ENCODE measurements around the gene CDKN2D. TPM values are rescaled to one million over a fixed set of nuclear protein-coding genes. Genes with fewer than 3 reads are reported as not detected.
A peak's percentile ranks its signal among the peaks of the same experiment; 100 is the strongest.

CDKN2D gene
- polyA plus RNA-seq, 1 experiment, result 3.9 TPM

DNA sequence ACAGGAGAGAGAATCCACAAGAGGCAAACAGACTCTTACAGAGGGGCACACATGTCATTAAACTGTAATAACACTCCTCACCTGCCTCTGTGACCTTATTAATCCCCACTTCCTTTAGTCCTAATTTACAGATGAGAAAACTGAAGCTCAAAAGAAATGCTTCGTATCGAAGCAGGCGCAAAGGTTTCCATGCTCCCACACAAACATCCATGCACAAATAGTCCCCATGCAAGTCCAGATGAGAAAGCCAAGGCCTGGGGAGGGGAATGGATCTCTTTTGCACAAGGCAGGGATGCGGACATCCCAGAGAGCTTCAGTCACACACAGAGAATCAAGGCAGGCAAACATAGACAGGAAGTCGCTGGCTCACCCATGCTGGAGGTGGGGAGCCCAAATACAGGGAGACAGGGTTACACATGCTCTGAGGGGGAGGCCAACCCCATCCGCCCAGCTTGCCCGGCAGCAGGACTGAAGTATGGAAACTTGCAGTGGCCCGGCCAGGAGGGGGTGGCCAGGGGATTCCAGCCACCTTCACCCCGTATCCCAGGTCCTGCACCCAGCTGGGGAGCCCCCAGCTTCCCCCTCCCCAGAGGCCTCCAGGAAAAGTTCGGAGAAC is 52.0 kb downstream of the CDKN2D start:
- Histone ChIP-seq H3K27me3 (ENCODE audit: control insufficient read depth, insufficient read depth, low read length) (peaks cover 56% of the 10 kb centered on the region), H3K9me3 (ENCODE audit: control insufficient read depth, insufficient read depth, low read length) (no peaks in the 10 kb centered on the region; the same call in 1 of the 2 replicates), H3K4me3 (ENCODE audit: low read depth, low read length) (peak overlapping the region; percentile 47), H3K27ac (ENCODE audit: low read depth, low read length) (no peak overlapping the region)
- DNase-seq (ENCODE audit: low read depth, low spot score), result no peak
- CTCF ChIA-PET, result no interaction called here
- TF ChIP-seq, protein P1, sequence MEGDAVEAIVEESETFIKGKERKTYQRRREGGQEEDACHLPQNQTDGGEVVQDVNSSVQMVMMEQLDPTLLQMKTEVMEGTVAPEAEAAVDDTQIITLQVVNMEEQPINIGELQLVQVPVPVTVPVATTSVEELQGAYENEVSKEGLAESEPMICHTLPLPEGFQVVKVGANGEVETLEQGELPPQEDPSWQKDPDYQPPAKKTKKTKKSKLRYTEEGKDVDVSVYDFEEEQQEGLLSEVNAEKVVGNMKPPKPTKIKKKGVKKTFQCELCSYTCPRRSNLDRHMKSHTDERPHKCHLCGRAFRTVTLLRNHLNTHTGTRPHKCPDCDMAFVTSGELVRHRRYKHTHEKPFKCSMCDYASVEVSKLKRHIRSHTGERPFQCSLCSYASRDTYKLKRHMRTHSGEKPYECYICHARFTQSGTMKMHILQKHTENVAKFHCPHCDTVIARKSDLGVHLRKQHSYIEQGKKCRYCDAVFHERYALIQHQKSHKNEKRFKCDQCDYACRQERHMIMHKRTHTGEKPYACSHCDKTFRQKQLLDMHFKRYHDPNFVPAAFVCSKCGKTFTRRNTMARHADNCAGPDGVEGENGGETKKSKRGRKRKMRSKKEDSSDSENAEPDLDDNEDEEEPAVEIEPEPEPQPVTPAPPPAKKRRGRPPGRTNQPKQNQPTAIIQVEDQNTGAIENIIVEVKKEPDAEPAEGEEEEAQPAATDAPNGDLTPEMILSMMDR (IDR thresholded peaks at IDR 0.05; ENCODE audit: low read depth, low read length), result no peak
- POLR2A ChIA-PET, result interaction anchor here (0.7 kb wide), 1 partner anchor 858 kb away, joined by 4 read pairs; the partner anchor contains the start of gene SWSAP1

Small RNAs within 50 kb of the gene (small RNA-seq; reads per million reads assigned to genes)
- not detected for gene MIR1238 (ENCODE audit: insufficient read length, low read depth)
- gene RNU7-140P (ENCODE audit: insufficient read length, low read depth), result not detected

Other genes with a start within 250 kb of the CDKN2D start
- 2.2 and 4.1 TPM in 2 replicates for gene RAVER1, start 235.4 kb downstream of the CDKN2D start, polyA plus RNA-seq (2011; rRNA removed)
- gene ICAM3, start 229.4 kb downstream of the CDKN2D start, polyA plus RNA-seq (2011; rRNA removed), result 6.7 and 10.1 TPM in 2 replicates
- gene TYK2, start 188.4 kb downstream of the CDKN2D start, polyA plus RNA-seq (2011; rRNA removed), result 29.1 and 52.8 TPM in 2 replicates
- gene CDC37, start 165.4 kb downstream of the CDKN2D start, polyA plus RNA-seq (2011; rRNA removed), result 268 and 340 TPM in 2 replicates
- gene PDE4A, start 148.4 kb downstream of the CDKN2D start, polyA plus RNA-seq (2011; rRNA removed), result 2.9 and 5.1 TPM in 2 replicates
- gene KEAP1, start 65.6 kb downstream of the CDKN2D start, polyA plus RNA-seq (2011; rRNA removed), result 46.7 and 64.3 TPM in 2 replicates
- gene S1PR5, start 51.5 kb downstream of the CDKN2D start, polyA plus RNA-seq (2011; rRNA removed), result 0.10 and 0.11 TPM in 2 replicates
- gene ATG4D, start 25.1 kb downstream of the CDKN2D start, polyA plus RNA-seq (2011; rRNA removed), result 4.6 and 8.7 TPM in 2 replicates
- 11.1 and 11.3 TPM in 2 replicates for gene KRI1, start 3.0 kb downstream of the CDKN2D start, polyA plus RNA-seq (2011; rRNA removed)
- 0.17 TPM in 1 of 2 replicates, not detected in the other for gene AP1M2, start 18.3 kb upstream of the CDKN2D start, polyA plus RNA-seq (2011; rRNA removed)
- 80.5 and 81.4 TPM in 2 replicates for gene SLC44A2, start 56.6 kb upstream of the CDKN2D start, polyA plus RNA-seq (2011; rRNA removed)
- gene ILF3, start 85.4 kb upstream of the CDKN2D start, polyA plus RNA-seq (2011; rRNA removed), result 143 and 155 TPM in 2 replicates
- 19.5 and 25.3 TPM in 2 replicates for gene QTRT1, start 132.5 kb upstream of the CDKN2D start, polyA plus RNA-seq (2011; rRNA removed)
- 36.9 and 49.1 TPM in 2 replicates for gene DNM2, start 149.1 kb upstream of the CDKN2D start, polyA plus RNA-seq (2011; rRNA removed)

Measured in AG04450 (cell line).